Common myeloid progenitor, CD34-positive (primary cell): ENCODE results near the gene SERTAD2.
A peak's percentile ranks its signal among the peaks of the same experiment; 100 is the strongest.

Experiments
- CTCF ChIA-PET: fragments of 350-600 bp; sonication (Branson Sonifier 250); formaldehyde crosslinking; loops from one replicate; lab custom pipeline; 2021; ENCODE audit warnings: antibody characterized with exemption; lab: Charles Lee
- POLR2A ChIA-PET: fragments of 350-600 bp; sonication (Branson Sonifier 250); formaldehyde crosslinking; loops from one replicate; lab custom pipeline; 2021; ENCODE audit warnings: antibody characterized with exemption; lab: Charles Lee
- DNase-seq, 3 donors: peaks; one replicate each; pipeline versions ENCODE4 v3.0.0 to v3.0.0-alpha.2; 2013
- H3K27ac ChIP-seq, 2 experiments: 1 replicate in 1 of 2; 2 replicates in 1 of 2; pipeline ENCODE4 v1.7.0; 2013; ENCODE audit warnings: inconsistent platforms in 2 of 2, low read length in 2 of 2, mild to moderate bottlenecking in 2 of 2, low read depth in 1 of 2, moderate library complexity in 1 of 2; ENCODE audit not compliant: severe bottlenecking in 2 of 2, insufficient read depth in 1 of 2, poor library complexity in 1 of 2
- H3K27me3 ChIP-seq, 5 experiments: replicated peaks in 2 of 5; 1 replicate in 3 of 5; 2 replicates in 2 of 5; pipeline versions ENCODE4 v1.6.1 to v1.7.0; 2013; ENCODE audit warnings: low read length in 4 of 5, mild to moderate bottlenecking in 2 of 5, moderate library complexity in 2 of 5, inconsistent platforms in 1 of 5; ENCODE audit not compliant: insufficient read depth in 5 of 5, control insufficient read depth in 4 of 5
- H3K36me3 ChIP-seq, 4 experiments: 1 replicate in 2 of 4; 2 replicates in 2 of 4; pipeline versions ENCODE4 v1.6.1 to v1.7.0; 2013; ENCODE audit warnings: low read length in 3 of 4, control low read depth in 1 of 4, mild to moderate bottlenecking in 1 of 4; ENCODE audit not compliant: control insufficient read depth in 4 of 4, insufficient read depth in 4 of 4
- H3K4me1 ChIP-seq, 4 experiments: 1 replicate in 3 of 4; 2 replicates in 1 of 4; pipeline versions ENCODE4 v1.6.1 to v1.7.1; 2013; ENCODE audit warnings: low read length in 3 of 4, mild to moderate bottlenecking in 3 of 4, control low read depth in 1 of 4, inconsistent platforms in 1 of 4, moderate library complexity in 1 of 4; ENCODE audit not compliant: control insufficient read depth in 4 of 4, insufficient read depth in 4 of 4; ENCODE audit errors: control extremely low read depth in 1 of 4
- H3K4me3 ChIP-seq, 7 experiments: 1 replicate in 4 of 7; 2 replicates in 3 of 7; pipeline versions ENCODE4 v1.5.1 to v1.7.0; 2013; ENCODE audit warnings: mild to moderate bottlenecking in 7 of 7, low read length in 6 of 7, moderate library complexity in 6 of 7, inconsistent platforms in 2 of 7, low read depth in 2 of 7, control low read depth in 1 of 7; ENCODE audit not compliant: insufficient read depth in 4 of 7, control insufficient read depth in 1 of 7; ENCODE audit errors: extremely low read depth in 1 of 7
- H3K9me3 ChIP-seq, 5 experiments: 1 replicate in 4 of 5; 2 replicates in 1 of 5; pipeline versions ENCODE4 v1.6.1 to v1.7.1; 2013; ENCODE audit warnings: low read length in 4 of 5, mild to moderate bottlenecking in 2 of 5, inconsistent platforms in 1 of 5, low read depth in 1 of 5, moderate library complexity in 1 of 5; ENCODE audit not compliant: control insufficient read depth in 4 of 5, insufficient read depth in 2 of 5; ENCODE audit errors: control extremely low read depth in 1 of 5
- WGBS: methylation state at CpG from one replicate; pipeline ENCODE4 v1.1.5; 2013; ENCODE audit not compliant: insufficient coverage; 5-methylcytosine and 5-hydroxymethylcytosine counted together

SERTAD2 gene

GRCh38 chr2:64685430-64685829 is 31.7 kb upstream of the SERTAD2 start:
- Histone ChIP-seq H3K27ac (no peak overlapping the region), H3K9me3 (no peaks in the 10 kb centered on the region), H3K36me3 (no peaks in the 10 kb centered on the region), H3K4me3 (no peak overlapping the region), H3K4me1 (peaks cover 11 to 21% (median 15%) of the 10 kb centered on the region in 4 experiments), H3K27me3 (no peaks in the 10 kb centered on the region)
- CTCF ChIA-PET: interaction anchor here (1.3 to 2.5 kb wide), 7 partner anchors 10 to 50 kb away, joined by 3 to 9 read pairs (median 4); no protein-coding TSS in a partner anchor
- WGBS: 0% methylated on average over 1 of the region's 1 CpG
- POLR2A ChIA-PET: interaction anchor here (0.7 kb wide), 1 partner anchor 306 kb away, joined by 3 read pairs; no protein-coding TSS in a partner anchor
- DNase-seq: peak in 2 of 3 donors; percentile 42 to 61

- H3K9me3 ChIP-seq: no peaks in the 10 kb centered on the region
- WGBS: 94% methylated on average over 7 of the region's 9 CpGs
- H3K27ac ChIP-seq: no peak overlapping the region
- CTCF ChIA-PET: no interaction called here
- DNase-seq: no peak
- H3K4me1 ChIP-seq: peaks cover 11 to 26% (median 15%) of the 10 kb centered on the region in 4 experiments
- no peaks in the 10 kb centered on the region for H3K36me3 ChIP-seq
- POLR2A ChIA-PET: no interaction called here
- no peak overlapping the region for H3K4me3 ChIP-seq
- H3K27me3 ChIP-seq: no peaks in the 10 kb centered on the region
Observed at GRCh38 chr2:64683771-64684510, 30.2 kb upstream of the SERTAD2 start.

- Histone ChIP-seq H3K27ac (peak overlapping the region in 1 of 2 experiments; percentile 20), H3K27me3 (no peaks in the 10 kb centered on the region), H3K36me3 (no peaks in the 10 kb centered on the region), H3K4me3 (peak overlapping the region in 1 of 7 experiments; percentile 10), H3K9me3 (no peaks in the 10 kb centered on the region), H3K4me1 (peaks cover 11 to 31% (median 15%) of the 10 kb centered on the region in 4 experiments)
- peak in 1 of 3 donors; percentile 31 for DNase-seq
- CTCF ChIA-PET: interaction anchor here (1.4 kb wide), 1 partner anchor 24 kb away, joined by 3 read pairs; no protein-coding TSS in a partner anchor
- WGBS: 31% methylated on average over 1 of the region's 2 CpGs
- POLR2A ChIA-PET: interaction anchor here (0.6 kb wide), 1 partner anchor 10 kb away, joined by 3 read pairs; no protein-coding TSS in a partner anchor
Observed at GRCh38 chr2:64681479-64681967, 27.8 kb upstream of the SERTAD2 start.

- Histone ChIP-seq H3K27me3 (no peaks in the 10 kb centered on the region), H3K9me3 (no peaks in the 10 kb centered on the region), H3K4me3 (no peak overlapping the region), H3K4me1 (peaks cover 7 to 23% (median 11%) of the 10 kb centered on the region in 4 experiments), H3K36me3 (no peaks in the 10 kb centered on the region), H3K27ac (no peak overlapping the region)
- ChIA-PET CTCF (interaction anchor here (1.2 to 1.3 kb wide), 2 partner anchors 16 to 26 kb away, joined by 3 to 5 read pairs; partner anchors contain the start of gene SERTAD2), POLR2A (no interaction called here)
- DNase-seq: no peak
- 100% methylated on average over 2 of the region's 6 CpGs for WGBS
Observed at GRCh38 chr2:64679673-64680425, 26.1 kb upstream of the SERTAD2 start.

- no peaks in the 10 kb centered on the region for H3K27me3 ChIP-seq
- H3K36me3 ChIP-seq: no peaks in the 10 kb centered on the region
- no peaks in the 10 kb centered on the region for H3K9me3 ChIP-seq
- no peak overlapping the region for H3K4me3 ChIP-seq
- H3K27ac ChIP-seq: no peak overlapping the region
- no peak for DNase-seq
- CTCF ChIA-PET: interaction anchor here (0.7 to 1.3 kb wide), 5 partner anchors 15 to 72 kb away, joined by 3 to 6 read pairs (median 3); no protein-coding TSS in a partner anchor
- POLR2A ChIA-PET: no interaction called here
- no CpG with 5 or more reads among the region's 3 CpGs for WGBS
- H3K4me1 ChIP-seq: peaks cover 5 to 22% (median 10%) of the 10 kb centered on the region in 4 experiments
Observed at GRCh38 chr2:64678771-64679590, 25.3 kb upstream of the SERTAD2 start.

- no peaks in the 10 kb centered on the region for H3K36me3 ChIP-seq
- H3K4me1 ChIP-seq: peaks cover 8 to 34% (median 20%) of the 10 kb centered on the region in 4 experiments
- ChIA-PET POLR2A (no interaction called here), CTCF (interaction anchor here (1.3 kb wide), 1 partner anchor 72 kb away, joined by 3 read pairs; no protein-coding TSS in a partner anchor)
- no peaks in the 10 kb centered on the region for H3K9me3 ChIP-seq
- no peak overlapping the region for H3K4me3 ChIP-seq
- 100% methylated on average over 2 of the region's 3 CpGs for WGBS
- no peak for DNase-seq
- no peaks in the 10 kb centered on the region for H3K27me3 ChIP-seq
- no peak overlapping the region for H3K27ac ChIP-seq
Observed at GRCh38 chr2:64677530-64677929, 23.8 kb upstream of the SERTAD2 start.
